ENCODE results near the gene RTTN. TPM values are rescaled to one million over a fixed set of nuclear protein-coding genes. Genes with fewer than 3 reads are reported as not detected.

The RTTN gene
- total and polyA plus RNA-seq, 2 of the 4 experiments (the other 2 are of a cell fraction): 5.8 to 19.9 TPM

GRCh38 chr18:70149616-70150301, 55.7 kb downstream of the RTTN start:
- Histone ChIP-seq H2BK15ac (ENCODE audit: low read depth, low read length) (no peak overlapping the region), H2AK9ac (replicated peaks; ENCODE audit: low read depth, low read length, poor library complexity) (no peak overlapping the region), H4K5ac (ENCODE audit: low read depth, low read length) (no peak overlapping the region), H2AFZ (replicated peaks; ENCODE audit: low read length, poor library complexity) (no peak overlapping the region), H3K9me3 (ENCODE audit: control insufficient read depth, insufficient read depth, low read length) (no peaks in the 10 kb centered on the region), H4K20me1 (ENCODE audit: insufficient read depth, low read length) (no peaks in the 10 kb centered on the region), H3K23ac (ENCODE audit: low read depth, low read length) (no peak overlapping the region), H3K56ac (ENCODE audit: extremely low read depth, insufficient read depth, low read length) (no peak overlapping the region), H3K14ac (replicated peaks; ENCODE audit: low read depth, low read length) (no peak overlapping the region), H3K79me1 (ENCODE audit: low read depth in 1 of 2, low read length in 2 of 2) (peaks cover 5 to 7% of the 10 kb centered on the region in 2 experiments; a peak in 3 of 4 replicates), H2BK20ac (ENCODE audit: low read depth, low read length) (no peak overlapping the region), H4K91ac (ENCODE audit: insufficient read depth, low read depth, low read length) (no peak overlapping the region), H2AK5ac (ENCODE audit: low read depth, low read length) (no peak overlapping the region), H3K27ac (ENCODE audit: insufficient read depth, low read length) (no peak overlapping the region), H2BK120ac (ENCODE audit: low read depth, low read length) (no peak overlapping the region), H2BK5ac (ENCODE audit: low read depth, low read length, poor library complexity, severe bottlenecking) (no peak overlapping the region), H3K9me1 (ENCODE audit: insufficient read depth, low read length) (peaks cover 3% of the 10 kb centered on the region; the same call in 1 of the 2 replicates), H3K4ac (ENCODE audit: low read depth, low read length) (no peak overlapping the region), H3K36me3 (ENCODE audit: control insufficient read depth, insufficient read depth, low read length) (peaks cover 2% of the 10 kb centered on the region; the same call in 1 of the 2 replicates), H3K4me1 (ENCODE audit: control insufficient read depth, insufficient read depth, low read length) (no peaks in the 10 kb centered on the region), H3K27me3 (ENCODE audit: control insufficient read depth, insufficient read depth, low read length) (no peaks in the 10 kb centered on the region), H4K8ac (ENCODE audit: low read depth in 2 of 2, low read length in 2 of 2) (no peak overlapping the region), H3K4me2 (ENCODE audit: low read depth, low read length) (no peak overlapping the region), H3K4me3 (ENCODE audit: insufficient read depth, low read depth, low read length) (no peak overlapping the region), H3K9ac (ENCODE audit: low read depth, low read length) (no peak overlapping the region), H3K18ac (ENCODE audit: low read depth, low read length) (no peak overlapping the region; the same call in 1 of the 2 replicates)
- ATAC-seq (ENCODE audit: low read depth): no peak
- no peak for DNase-seq
- dilution Hi-C loops (cut with HindIII; ENCODE audit: low sequenced_read_pairs, unreplicated experiment) (no loop called here), in situ Hi-C loops (cut with MboI; ENCODE audit: low sequenced_read_pairs) (no loop called here), intact Hi-C loops (cut with micrococcal nuclease) (no loop called here)
- CTCF ChIA-PET: interaction anchor here (0.6 kb wide), 1 partner anchor 12 kb away, joined by 8 read pairs; no protein-coding TSS in a partner anchor
- no CpG with 5 or more reads among the region's 5 CpGs for WGBS, 2 experiments (ENCODE audit: extremely low coverage in 2 of 2, insufficient read length in 1 of 2)
- POLR2A ChIA-PET (ENCODE audit: unreplicated experiment): no interaction called here
- TF ChIP-seq FOS (IDR thresholded peaks at IDR 0.05; ENCODE audit: low read depth, low read length): no peak
- TF ChIP-seq POLR2A (IDR thresholded peaks at IDR 0.05; ENCODE audit: low read depth, low read length): no peak
- TF ChIP-seq CHD1 (IDR thresholded peaks at IDR 0.05; ENCODE audit: low read depth, low read length): no peak
- BruUV-seq (replicated peaks): no TSS peak
